Kidney (tissue), 14 donors: ENCODE data around the gene SCN2B. TPM values are rescaled to one million over a fixed set of nuclear protein-coding genes. Genes with fewer than 3 reads are reported as not detected.
A peak's percentile ranks its signal among the peaks of the same experiment; 100 is the strongest.

ENCODE experiments used
- DNase-seq, 5 donors: peaks; one replicate each; pipeline ENCODE4 v3.0.0-alpha.2; 2013 to 2020
- FAIRE-seq: peaks from 2 replicates; lab custom pipeline; 2012; peaks lifted over from hg19 to GRCh38; lab: Jason Lieb, UNC
- H3K27ac ChIP-seq, 2 donors: one replicate each; pipeline ENCODE4 v1.7.0; 2013; ENCODE audit warnings: low read depth in 2 of 2, low read length in 2 of 2, inconsistent platforms in 1 of 2
- H3K27me3 ChIP-seq: one replicate; pipeline ENCODE4 v1.7.1; 2013; ENCODE audit warnings: low read length, inconsistent platforms; ENCODE audit not compliant: control insufficient read depth, insufficient read depth
- H3K36me3 ChIP-seq, 3 donors: one replicate each; pipeline versions ENCODE4 v1.7.0 to v1.7.1; 2013; ENCODE audit warnings: low read length in 3 of 3, control low read depth in 1 of 3, inconsistent platforms in 1 of 3; ENCODE audit not compliant: insufficient read depth in 3 of 3, control insufficient read depth in 2 of 3
- H3K4me1 ChIP-seq, 3 donors: one replicate each; pipeline versions ENCODE4 v1.7.0 to v1.7.1; 2013; ENCODE audit warnings: low read length in 3 of 3, inconsistent platforms in 1 of 3, low read depth in 1 of 3; ENCODE audit not compliant: control insufficient read depth in 2 of 3, insufficient read depth in 2 of 3
- H3K4me3 ChIP-seq, 3 donors: one replicate each; pipeline versions ENCODE4 v1.7.0 to v1.8.1; 2013; ENCODE audit warnings: low read length in 3 of 3, control low read depth in 1 of 3, inconsistent platforms in 1 of 3
- H3K9ac ChIP-seq, 3 donors: one replicate each; pipeline versions ENCODE4 v1.7.0 to v1.7.1; 2013; ENCODE audit warnings: low read length in 3 of 3, control low read depth in 1 of 3, inconsistent platforms in 1 of 3
- H3K9me3 ChIP-seq, 3 donors: one replicate each; pipeline versions ENCODE4 v1.7.0 to v1.7.1; 2013; ENCODE audit warnings: low read length in 3 of 3, control low read depth in 1 of 3, inconsistent platforms in 1 of 3; ENCODE audit not compliant: control insufficient read depth in 2 of 3, insufficient read depth in 1 of 3
- CTCF ChIP-seq: IDR thresholded peaks from 3 replicates; pipeline ENCODE4 v1.5.1; 2012; ENCODE audit warnings: mild to moderate bottlenecking, moderate library complexity, borderline replicate concordance; ENCODE audit not compliant: insufficient read depth; ENCODE audit errors: extremely low read depth
- intact Hi-C: fragments of 100-400 bp; cut with DNase I; formaldehyde crosslinking; loops from one replicate; pipeline ENCODE4 v1.11.1; 2022
- polyA plus RNA-seq: library from polyadenylated mRNA; stranded (reverse); fragments of 350-450 nt; fragmentation: Illumina TruSeq; extraction: RNeasy Lipid Tissue Mini Kit (QIAGEN cat#74804); gene quantifications from one replicate; pipeline ENCODE4 v1.2.3, GENCODE V29; 2014; ENCODE audit warnings: low read depth, low replicate concordance; ENCODE audit not compliant: insufficient read depth
- total RNA-seq: library from RNA; stranded (reverse); fragmentation: NEBNext Ultra II Directional; extraction: Animal tissue kit (Norgen Biotek cat#: 25700); gene quantifications from one replicate; pipeline ENCODE4 v1.2.1, GENCODE V29; 2021
- donor health status: control.
- donor health status: control.
- donor health status: control.
- donor health status: control.
- donor health status: control.
- donor health status: DM: yes; HTN: yes; CAD: no.
- donor health status: Normal renal cell carcinoma (clear cell type).

Gene SCN2B
- total and polyA plus RNA-seq, 2 donors from 2014 or later = 0.25 to 0.54 TPM

GRCh38 chr11:118138839-118139420 lies 37.5 kb downstream of the SCN2B start:
- no peak for TF ChIP-seq CTCF
- DNase-seq (peak in 1 of 5 donors; percentile 13), FAIRE-seq (no peak)
- no peak overlapping the region for H3K27ac ChIP-seq
- intact Hi-C loops = no loop called here
- H3K36me3 ChIP-seq = no peaks in the 10 kb centered on the region
- no peak overlapping the region for H3K4me3 ChIP-seq
- H3K9me3 ChIP-seq = no peaks in the 10 kb centered on the region
- H3K9ac ChIP-seq = no peak overlapping the region
- H3K27me3 ChIP-seq = no peaks in the 10 kb centered on the region
- no peaks in the 10 kb centered on the region for H3K4me1 ChIP-seq

- Histone ChIP-seq H3K27me3 (no peaks in the 10 kb centered on the region), H3K36me3 (no peaks in the 10 kb centered on the region), H3K4me1 (no peaks in the 10 kb centered on the region), H3K9ac (no peak overlapping the region), H3K4me3 (no peak overlapping the region), H3K27ac (no peak overlapping the region), H3K9me3 (no peaks in the 10 kb centered on the region)
- FAIRE-seq (no peak), DNase-seq (no peak)
- TF ChIP-seq CTCF = no peak
- intact Hi-C loops = no loop called here
Measured at GRCh38 chr11:118136801-118137200, 39.6 kb downstream of the SCN2B start.

- H3K27me3 ChIP-seq = no peaks in the 10 kb centered on the region
- DNase-seq = no peak
- H3K4me3 ChIP-seq = no peak overlapping the region
- no peak overlapping the region for H3K27ac ChIP-seq
- FAIRE-seq = no peak
- no peak overlapping the region for H3K9ac ChIP-seq
- no peaks in the 10 kb centered on the region for H3K4me1 ChIP-seq
- no peaks in the 10 kb centered on the region for H3K36me3 ChIP-seq
- TF ChIP-seq CTCF = no peak
- intact Hi-C loops = no loop called here
- H3K9me3 ChIP-seq = no peaks in the 10 kb centered on the region
Measured at GRCh38 chr11:118136341-118136740, 40.1 kb downstream of the SCN2B start.

GRCh38 chr11:118135796-118136165 lies 40.7 kb downstream of the SCN2B start:
- no peak for TF ChIP-seq CTCF
- no peak for FAIRE-seq
- Histone ChIP-seq H3K27ac (no peak overlapping the region), H3K9ac (no peak overlapping the region), H3K9me3 (no peaks in the 10 kb centered on the region), H3K27me3 (no peaks in the 10 kb centered on the region), H3K4me1 (no peaks in the 10 kb centered on the region), H3K36me3 (no peaks in the 10 kb centered on the region), H3K4me3 (no peak overlapping the region)
- no peak for DNase-seq
- intact Hi-C loops = no loop called here
